ENCODE data around the gene RPL18A. TPM values are rescaled to one million over a fixed set of nuclear protein-coding genes. Genes with fewer than 3 reads are reported as not detected.

Gene RPL18A
- total RNA-seq, 1 donor from 2014 or later: 1,590 TPM

DNA sequence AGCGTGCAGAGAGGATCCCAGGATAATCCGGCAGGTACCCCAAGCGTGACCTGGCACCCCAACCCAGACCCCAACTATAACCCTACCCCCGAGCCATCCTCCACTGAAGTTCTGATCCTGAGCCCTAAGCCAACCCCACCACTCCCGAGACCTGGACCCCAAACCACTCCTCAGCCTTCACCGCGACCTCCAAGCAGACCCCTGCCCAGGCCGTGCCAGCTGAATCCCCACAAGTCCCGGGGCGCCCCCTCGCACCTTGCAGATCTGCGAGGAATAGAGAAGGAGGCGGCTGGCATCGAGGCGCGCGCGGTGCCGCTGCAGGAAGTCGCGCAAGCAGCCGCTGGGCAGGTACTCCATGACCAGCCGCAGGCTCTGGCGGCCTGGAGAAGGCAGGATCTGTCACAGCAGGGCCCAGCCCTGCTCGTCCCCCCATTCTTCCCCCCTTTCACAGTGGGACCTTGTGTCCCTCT, 28.3 kb upstream of the RPL18A start:
- TF ChIP-seq, protein P1, sequence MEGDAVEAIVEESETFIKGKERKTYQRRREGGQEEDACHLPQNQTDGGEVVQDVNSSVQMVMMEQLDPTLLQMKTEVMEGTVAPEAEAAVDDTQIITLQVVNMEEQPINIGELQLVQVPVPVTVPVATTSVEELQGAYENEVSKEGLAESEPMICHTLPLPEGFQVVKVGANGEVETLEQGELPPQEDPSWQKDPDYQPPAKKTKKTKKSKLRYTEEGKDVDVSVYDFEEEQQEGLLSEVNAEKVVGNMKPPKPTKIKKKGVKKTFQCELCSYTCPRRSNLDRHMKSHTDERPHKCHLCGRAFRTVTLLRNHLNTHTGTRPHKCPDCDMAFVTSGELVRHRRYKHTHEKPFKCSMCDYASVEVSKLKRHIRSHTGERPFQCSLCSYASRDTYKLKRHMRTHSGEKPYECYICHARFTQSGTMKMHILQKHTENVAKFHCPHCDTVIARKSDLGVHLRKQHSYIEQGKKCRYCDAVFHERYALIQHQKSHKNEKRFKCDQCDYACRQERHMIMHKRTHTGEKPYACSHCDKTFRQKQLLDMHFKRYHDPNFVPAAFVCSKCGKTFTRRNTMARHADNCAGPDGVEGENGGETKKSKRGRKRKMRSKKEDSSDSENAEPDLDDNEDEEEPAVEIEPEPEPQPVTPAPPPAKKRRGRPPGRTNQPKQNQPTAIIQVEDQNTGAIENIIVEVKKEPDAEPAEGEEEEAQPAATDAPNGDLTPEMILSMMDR (IDR thresholded peaks at IDR 0.05; ENCODE audit: insufficient read depth, low read length, severe bottlenecking): no peak
- DNase-seq (ENCODE audit: low read depth) (no peak), FAIRE-seq (no peak)
- Histone ChIP-seq H3K36me3 (ENCODE audit: control insufficient read depth, insufficient read depth, low read length) (no peaks in the 10 kb centered on the region), H3K4me3 (ENCODE audit: low read depth, low read length) (peak overlapping the region; percentile 52), H3K27me3 (ENCODE audit: control insufficient read depth, insufficient read depth, low read length) (no peaks in the 10 kb centered on the region)

DNA sequence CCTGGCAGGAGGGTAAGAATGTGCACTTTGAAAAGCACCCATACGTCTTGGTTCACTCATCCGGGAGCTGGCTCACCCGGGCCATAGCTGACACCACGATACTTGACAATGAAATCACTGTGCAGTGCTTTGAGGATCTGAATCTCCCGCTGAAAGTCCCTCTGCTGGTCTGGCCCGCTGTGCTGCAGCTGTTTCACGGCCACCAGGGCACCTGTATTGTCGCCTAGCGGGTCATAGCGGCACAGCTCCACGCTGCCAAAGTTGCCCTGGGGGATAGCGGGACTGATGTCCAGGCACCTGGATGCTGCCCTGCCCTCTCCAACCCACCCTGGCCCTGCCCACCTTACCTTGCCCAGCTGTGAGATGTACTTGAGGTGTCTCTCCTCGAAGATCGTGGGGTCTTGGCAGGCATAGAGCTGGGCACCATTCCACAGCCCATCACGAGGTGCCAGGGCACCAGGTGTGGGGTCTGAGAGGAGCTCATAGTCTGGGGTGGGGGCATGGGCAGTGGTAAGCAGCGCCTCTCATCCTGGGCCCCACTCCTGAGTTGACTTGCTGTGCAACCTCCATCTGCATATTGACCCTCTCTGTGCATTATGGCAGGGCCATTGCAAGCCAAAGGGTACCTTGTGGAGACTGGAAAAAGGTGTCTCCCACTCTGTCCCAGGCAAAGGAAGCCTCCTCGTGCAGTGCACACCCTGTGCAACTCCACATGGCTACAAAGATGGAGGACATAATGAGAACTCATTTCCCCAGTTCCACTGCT, 27.1 kb upstream of the RPL18A start:
- Histone ChIP-seq H3K4me3 (ENCODE audit: low read depth, low read length) (no peak overlapping the region), H3K27me3 (ENCODE audit: control insufficient read depth, insufficient read depth, low read length) (no peaks in the 10 kb centered on the region), H3K36me3 (ENCODE audit: control insufficient read depth, insufficient read depth, low read length) (no peaks in the 10 kb centered on the region)
- DNase-seq (ENCODE audit: low read depth) (no peak), FAIRE-seq (no peak)
- TF ChIP-seq, protein P1 (IDR thresholded peaks at IDR 0.05; ENCODE audit: insufficient read depth, low read length, severe bottlenecking): no peak

DNA sequence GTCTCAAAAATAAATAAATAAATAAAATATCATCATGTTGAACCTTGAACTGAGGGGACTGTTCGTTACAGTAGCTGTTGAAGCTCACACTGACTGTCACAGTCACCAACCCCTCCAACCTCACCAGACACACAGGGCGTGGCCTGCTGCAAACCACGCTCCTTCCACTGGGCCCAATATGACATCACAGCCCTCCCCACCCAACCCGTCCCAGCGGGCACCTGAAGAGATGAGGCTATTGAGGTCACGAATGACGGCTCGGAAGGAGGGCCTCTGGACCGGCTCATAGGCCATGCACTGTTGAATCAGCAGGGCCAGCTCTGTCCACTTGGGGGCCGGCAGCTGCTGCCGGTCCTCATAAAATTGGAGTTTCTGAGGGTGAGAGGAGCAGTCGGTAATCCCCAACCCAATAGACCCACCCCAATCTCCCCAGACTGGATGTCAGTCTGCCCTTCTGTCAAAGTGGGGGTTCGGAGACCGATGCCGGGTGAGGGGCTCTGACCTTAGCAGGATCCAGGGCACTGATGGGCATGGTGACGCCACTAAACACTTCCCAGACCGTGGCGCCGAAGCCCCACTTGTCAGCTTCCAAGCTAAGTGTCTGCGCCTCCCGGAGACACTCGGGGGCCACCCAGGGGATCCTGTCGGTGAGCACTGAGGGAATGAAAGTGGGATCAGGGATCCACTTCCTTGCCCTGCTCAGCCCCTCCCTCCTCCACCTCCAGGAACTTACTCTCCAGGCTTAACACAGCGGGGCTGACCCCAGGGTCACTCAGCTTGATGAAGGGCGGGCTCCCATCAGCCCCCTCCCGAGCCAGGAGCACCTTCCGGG, 25.1 kb upstream of the RPL18A start:
- FAIRE-seq: no peak
- H3K36me3 ChIP-seq (ENCODE audit: control insufficient read depth, insufficient read depth, low read length): no peaks in the 10 kb centered on the region

DNA sequence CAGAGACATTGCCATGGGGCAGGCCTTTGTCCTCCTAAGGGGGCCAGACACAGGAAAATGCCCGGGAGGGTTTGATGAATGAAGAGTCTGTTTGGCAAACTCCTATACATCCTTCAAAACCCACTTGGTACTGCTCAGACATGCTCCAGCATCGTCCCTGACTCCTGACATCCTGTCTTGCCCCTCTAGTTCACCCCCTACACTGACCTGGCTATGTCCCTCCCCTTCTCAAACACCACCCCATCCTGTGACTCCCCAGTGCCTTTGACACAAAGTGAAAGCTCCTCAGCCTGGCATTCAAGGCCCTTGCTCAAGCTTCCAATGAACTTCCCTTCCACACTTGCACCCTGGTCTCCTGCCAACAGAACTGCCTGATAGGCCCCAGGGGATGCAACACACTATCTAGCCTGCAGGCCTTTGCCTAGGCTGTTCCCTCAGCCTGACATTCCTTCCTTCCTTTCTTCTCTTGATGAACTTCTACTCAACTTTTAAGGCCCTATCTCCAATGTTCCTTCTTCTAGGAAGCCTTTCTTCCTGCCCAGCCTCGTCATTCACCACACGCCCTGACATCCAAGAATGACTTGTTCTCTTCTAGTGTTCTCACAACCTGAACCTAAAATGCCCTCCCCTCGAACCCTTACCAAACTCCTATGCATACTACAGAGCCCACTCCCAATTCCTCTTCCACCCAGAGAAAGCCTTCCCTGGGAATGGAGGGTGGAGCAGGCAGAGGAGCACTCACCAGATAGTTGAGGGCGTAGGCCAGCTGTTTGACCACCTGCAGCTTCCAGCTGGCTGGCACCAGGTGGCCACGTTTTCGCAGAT, 24.3 kb upstream of the RPL18A start:
- no peak overlapping the region for H3K4me3 ChIP-seq (ENCODE audit: low read depth, low read length)
- no peaks in the 10 kb centered on the region for H3K36me3 ChIP-seq (ENCODE audit: control insufficient read depth, insufficient read depth, low read length)
- peak; percentile 18 for FAIRE-seq
- DNase-seq (ENCODE audit: low read depth): no peak
- H3K27me3 ChIP-seq (ENCODE audit: control insufficient read depth, insufficient read depth, low read length): no peaks in the 10 kb centered on the region
- TF ChIP-seq, protein P1 (IDR thresholded peaks at IDR 0.05; ENCODE audit: insufficient read depth, low read length, severe bottlenecking): no peak

More for the DNA sequence above, 25.1 kb upstream of the RPL18A start:
- no peak for DNase-seq (ENCODE audit: low read depth)
- TF ChIP-seq, protein P1 (IDR thresholded peaks at IDR 0.05; ENCODE audit: insufficient read depth, low read length, severe bottlenecking): no peak
- no peak overlapping the region for H3K4me3 ChIP-seq (ENCODE audit: low read depth, low read length)
- no peaks in the 10 kb centered on the region for H3K27me3 ChIP-seq (ENCODE audit: control insufficient read depth, insufficient read depth, low read length)

DNA sequence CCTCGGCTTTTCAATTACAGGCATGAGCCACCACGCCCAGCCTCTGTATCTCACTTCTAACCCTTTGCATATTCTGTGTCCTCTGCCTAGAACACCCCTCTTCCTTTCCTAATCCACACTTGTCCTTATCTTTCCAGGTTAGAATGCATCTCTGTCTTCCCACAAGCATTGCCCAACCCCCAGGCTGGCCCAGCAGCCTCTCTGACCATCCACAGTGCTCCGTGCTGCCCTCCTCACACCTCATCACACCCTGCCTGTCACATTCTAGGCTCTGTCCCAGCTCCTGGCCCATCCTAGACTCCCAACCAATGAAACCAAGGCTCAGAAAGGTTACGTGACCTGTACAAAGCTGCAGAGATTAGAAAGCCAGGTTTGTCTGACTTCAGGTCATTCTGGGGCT, 23.2 kb upstream of the RPL18A start:
- FAIRE-seq (no peak), DNase-seq (ENCODE audit: low read depth) (no peak)
- no peak overlapping the region for H3K4me3 ChIP-seq (ENCODE audit: low read depth, low read length)
- no peaks in the 10 kb centered on the region for H3K27me3 ChIP-seq (ENCODE audit: control insufficient read depth, insufficient read depth, low read length)
- H3K36me3 ChIP-seq (ENCODE audit: control insufficient read depth, insufficient read depth, low read length): no peaks in the 10 kb centered on the region
- TF ChIP-seq, protein P1 (IDR thresholded peaks at IDR 0.05; ENCODE audit: insufficient read depth, low read length, severe bottlenecking): no peak

Data from bronchial epithelial cell (primary cell).